NCI-H2227 (cell line): Measurements from ENCODE around the gene TEFM.
"Not testable (repeated sequence)": the region's sequence is repeated elsewhere in the genome, so short reads cannot be mapped to it uniquely, and the experiment has no call there.

ENCODE experiments used
- DNase-seq: peaks from one replicate; lab custom pipeline; 2025; ENCODE audit not compliant: unreplicated experiment; lab: John Stamatoyannopoulos, UW

Gene TEFM, protein sequence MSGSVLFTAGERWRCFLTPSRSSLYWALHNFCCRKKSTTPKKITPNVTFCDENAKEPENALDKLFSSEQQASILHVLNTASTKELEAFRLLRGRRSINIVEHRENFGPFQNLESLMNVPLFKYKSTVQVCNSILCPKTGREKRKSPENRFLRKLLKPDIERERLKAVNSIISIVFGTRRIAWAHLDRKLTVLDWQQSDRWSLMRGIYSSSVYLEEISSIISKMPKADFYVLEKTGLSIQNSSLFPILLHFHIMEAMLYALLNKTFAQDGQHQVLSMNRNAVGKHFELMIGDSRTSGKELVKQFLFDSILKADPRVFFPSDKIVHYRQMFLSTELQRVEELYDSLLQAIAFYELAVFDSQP

DNA sequence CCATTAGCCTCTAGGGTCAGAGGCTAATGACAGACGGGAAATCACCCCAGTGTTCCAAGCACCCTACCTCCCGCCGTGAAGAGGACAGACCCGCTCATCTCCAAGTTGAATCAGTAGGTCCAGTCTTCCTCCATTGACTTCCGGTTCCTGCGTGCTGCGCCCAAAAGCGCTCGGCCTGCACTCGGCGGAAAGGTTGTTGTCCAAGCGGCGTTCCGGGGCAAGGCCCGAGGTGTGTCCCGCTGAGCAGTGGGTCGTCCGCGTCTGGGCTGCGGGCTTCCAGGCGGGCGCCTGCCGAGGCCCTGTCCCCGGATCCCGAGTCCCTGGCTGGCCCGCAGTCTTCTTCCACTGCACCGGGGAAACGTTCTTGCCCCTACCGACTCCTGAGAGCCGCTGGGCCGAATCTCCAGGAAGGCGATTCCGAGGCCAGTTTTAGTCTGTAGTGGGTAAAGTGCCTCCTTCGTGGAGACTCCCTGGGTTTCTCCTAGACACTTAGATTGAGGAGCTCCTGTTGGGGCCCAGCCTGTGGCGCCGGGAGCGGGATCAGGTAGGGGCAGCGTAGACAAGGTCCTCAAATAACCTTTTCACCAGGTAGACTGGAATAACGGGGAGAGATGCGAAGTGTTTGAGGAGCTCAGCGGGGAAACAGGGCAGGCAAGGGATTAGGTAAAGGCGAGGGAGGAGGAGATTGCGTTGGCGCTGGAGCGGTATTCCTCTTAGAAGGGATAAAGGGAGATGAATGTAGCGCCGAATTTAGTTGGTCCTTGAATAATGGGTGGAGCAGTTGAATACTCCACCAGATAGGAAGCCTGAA, at the start of gene TEFM:
TSS of gene TEFM (minus strand) at position 138 of the 811 bp plus-strand sequence. CDS start at position 98, 40 bp downstream.
- peak; percentile 91 for DNase-seq

DNA sequence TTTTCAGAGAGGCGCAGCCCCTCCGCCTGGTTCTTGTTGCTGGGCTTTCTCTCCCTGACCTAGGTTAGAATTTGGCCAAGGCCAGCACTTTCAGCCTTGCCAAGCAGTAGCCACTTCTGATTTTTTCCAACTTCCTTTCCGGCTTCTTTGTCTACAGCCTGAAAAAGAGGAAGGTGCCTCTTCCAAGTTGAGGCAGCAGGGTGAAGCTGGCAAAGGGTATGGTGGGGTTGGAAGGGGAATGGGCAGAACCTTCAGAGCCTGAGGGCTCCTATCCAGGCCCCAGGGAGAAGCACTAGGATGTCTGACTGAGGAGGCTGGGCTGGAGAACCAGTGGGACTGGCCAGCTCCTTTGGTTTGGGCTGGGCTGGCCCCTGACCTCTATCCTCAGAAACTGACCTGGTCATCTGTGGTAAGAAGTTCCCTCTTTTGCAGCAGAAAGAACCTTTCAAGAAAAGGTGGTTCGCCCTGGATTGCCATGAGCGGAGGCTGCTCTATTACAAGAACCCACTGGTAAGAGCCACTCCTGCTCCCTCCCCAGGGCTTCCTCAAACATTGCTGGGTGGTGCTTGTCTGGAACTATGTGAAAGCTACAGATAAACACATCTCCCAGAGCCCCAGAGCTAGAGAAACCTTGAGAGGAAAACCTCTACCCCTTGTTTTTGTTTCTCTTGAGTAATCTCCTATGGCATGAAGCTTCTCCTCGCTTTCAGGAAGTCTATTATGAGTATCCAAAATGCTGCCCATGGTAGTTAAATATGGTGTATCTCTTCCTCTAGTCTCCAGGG, 48.2 kb upstream of the TEFM start:
- no peak for DNase-seq

- no peak for DNase-seq
These were observed 46.8 kb upstream of the TEFM start for GRCh38 chr17:30952638-30953393.

DNA sequence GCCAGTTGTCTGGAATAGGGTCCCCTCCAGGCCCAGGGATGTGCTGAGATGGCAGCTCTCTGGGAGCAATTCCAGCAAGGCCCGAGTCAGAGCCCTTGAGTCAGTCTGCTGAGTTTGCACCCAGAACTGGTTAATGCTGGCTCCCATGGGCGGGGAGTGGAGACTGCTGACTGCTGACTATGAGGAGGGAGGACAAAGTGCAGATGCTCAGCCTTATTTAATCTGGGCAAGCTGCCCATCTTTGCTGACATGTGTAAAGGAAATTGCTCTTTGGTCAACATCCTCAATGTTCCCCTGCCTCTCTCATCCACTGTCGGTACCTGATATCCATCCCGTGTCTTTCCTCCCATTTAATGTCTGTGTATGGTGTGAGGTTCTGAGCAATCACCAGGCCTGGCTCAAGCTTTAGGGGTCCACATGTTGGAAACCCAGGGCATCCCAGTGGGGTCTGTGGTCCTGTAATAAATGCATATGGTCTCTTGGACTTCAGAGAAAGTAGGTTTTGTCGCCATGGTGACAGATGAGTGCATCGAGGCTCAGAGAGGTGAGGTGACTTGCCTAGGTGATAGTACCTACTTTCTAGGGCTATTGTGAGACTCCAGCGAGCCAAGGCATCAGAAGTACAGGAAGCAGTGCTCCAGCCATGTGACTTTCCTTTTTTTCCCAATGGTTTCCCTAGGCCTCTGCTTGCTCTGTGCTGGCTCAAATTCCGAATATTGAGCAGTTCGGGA, 44.8 kb upstream of the TEFM start:
- peak; percentile 42 for DNase-seq

- DNase-seq: no peak
These were observed 44.2 kb upstream of the TEFM start for GRCh38 chr17:30950189-30950588.

GRCh38 chr17:30947796-30948195, 41.8 kb upstream of the TEFM start:
- DNase-seq: no peak

- DNase-seq: no peak
These were observed 36.5 kb upstream of the TEFM start for GRCh38 chr17:30942308-30943079.

DNA sequence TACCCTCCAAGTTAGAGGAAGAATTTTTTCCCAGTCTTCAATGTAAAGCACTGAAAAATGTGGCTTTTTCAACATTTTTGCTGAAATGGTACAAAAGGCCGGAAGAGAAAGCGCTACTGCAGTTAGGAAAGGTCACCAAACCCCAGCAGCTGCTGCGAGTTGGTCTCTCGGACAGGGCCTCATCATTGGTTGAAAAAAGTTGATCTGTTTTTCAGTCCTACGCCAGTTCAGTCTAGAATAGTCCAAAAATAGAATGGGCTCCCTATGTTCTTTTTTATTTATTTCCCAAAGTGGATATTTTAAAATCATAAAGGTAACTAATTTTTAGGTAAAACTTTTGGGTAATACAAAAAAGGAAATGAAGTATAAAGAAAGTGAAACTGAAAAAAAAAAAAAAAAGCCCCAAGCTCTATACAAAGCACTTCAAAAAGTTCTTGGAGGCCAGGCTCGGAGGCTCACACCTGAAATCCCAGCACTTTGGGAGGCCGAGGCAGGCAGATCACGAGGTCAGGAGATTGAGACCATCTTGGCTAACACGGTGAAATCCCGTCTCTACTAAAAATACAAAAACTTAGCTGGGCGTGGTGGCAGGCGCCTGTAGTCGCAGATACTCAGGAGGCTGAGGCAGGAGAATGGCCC, 33.1 kb upstream of the TEFM start:
- DNase-seq: no peak

- DNase-seq: no peak
These were observed 27.9 kb upstream of the TEFM start for GRCh38 chr17:30933966-30934365.

DNA sequence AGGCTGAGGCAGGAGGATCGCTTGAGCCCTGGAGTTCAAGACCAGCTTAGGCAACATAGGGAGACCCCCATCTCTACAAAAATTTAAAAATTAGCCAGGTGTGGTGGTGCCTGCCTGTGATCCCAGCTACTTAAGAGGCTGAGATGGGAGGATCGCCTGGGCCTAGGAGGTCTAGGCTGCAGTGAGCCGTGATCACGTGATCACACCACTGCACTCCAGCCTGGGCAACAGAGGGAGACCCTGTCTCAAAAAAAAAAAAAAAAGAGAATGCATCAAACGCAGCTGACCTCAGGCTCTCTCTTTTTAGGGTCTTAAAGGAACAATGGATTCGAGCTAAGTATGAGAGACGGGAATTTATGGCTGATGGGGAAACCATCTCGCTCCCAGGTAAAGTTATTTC, 25.5 kb upstream of the TEFM start:
- not testable (repeated sequence) for DNase-seq

DNA sequence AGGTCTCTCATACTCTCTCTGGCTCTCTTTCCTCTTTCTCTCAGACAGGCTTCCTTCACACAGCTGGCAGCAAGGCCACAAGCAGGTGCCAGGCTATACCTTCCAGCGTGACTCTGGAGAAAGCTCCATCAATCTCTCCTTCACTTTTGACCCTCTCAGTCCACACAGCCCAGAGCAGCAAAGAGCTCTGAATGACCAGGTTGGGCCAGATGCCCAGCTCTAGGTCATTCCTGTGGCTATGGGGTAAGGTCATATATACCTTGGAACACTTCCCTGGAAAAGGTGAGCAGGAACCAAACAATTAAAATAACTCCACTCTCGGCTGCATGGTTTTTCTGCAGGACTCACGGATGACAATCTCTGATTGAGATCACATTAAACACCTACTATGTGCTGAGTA, 24.5 kb upstream of the TEFM start:
- no peak for DNase-seq

DNA sequence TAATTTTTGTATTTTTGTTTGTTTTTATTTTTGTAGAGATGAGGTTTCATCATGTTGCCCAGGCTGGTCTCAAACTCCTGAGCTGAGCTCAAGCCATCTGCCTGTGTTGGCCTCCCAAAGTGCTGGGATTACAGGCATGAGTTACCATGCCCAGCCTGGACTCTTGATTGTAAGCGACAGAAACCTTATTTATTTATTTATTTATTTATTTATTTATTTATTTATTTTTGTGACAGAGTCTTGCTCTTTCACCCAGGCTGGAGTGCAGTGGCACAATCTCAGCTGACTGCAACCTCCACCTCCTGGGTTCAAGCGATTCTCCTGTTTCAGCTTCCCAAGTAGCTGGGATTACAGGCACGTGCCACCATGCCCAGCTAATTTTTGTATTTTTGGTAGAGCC, 23.8 kb upstream of the TEFM start:
- DNase-seq: not testable (repeated sequence)

DNA sequence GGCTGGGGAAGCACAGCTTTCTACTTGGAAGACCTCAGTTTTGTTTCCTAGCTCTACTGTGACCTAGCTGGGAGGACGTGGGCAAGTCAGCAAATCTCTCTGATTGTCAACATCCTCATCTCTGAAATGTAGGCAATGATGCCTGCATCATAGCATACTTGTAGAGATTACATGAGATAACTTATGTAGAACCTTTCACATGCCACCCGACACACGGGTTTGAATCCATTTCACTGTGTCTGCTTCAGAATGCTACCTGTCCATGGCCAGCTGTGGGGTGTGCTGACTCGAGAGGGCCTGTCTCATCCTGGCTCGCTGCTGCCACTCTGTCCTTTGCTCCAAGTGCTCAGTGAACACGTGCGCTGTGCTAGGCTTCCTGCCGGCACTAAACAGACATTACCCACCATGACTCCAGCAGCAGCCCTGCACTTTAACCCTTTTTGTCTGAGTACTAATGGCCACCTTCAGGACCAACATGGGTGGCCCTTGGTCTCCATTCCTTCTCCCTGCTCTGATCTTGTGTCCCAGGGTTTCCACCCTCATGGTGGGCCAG, 23.1 kb upstream of the TEFM start:
- DNase-seq: no peak

GRCh38 chr17:30928584-30928983, 22.5 kb upstream of the TEFM start:
- no peak for DNase-seq

- DNase-seq: no peak
These were observed 21.7 kb upstream of the TEFM start for GRCh38 chr17:30927756-30928155.

DNA sequence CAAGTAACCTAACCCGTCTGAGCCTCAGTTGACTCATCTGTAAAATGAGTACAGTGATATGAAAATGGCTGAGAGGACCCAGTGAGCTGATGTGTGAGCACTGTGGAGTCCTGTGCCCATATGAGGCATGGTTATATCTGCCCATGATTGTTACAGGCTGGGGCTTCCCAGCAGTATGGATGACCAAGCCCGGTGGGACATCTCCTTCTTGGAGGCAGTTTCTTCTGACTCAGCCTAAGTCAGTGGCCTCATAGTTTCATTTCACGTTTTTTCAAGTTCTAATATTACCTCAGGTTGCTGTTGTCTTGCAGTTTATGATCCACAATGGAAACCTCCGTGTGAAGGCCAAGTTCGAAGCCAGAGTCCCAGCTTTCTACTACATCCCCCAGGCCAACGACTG, 20.5 kb upstream of the TEFM start:
- DNase-seq: no peak

GRCh38 chr17:30924341-30924740, 18.3 kb upstream of the TEFM start:
- DNase-seq: no peak

GRCh38 chr17:30922235-30923030, 16.4 kb upstream of the TEFM start:
- DNase-seq: no peak
